ENCODE data around the gene RAB41. TPM values are rescaled to one million over a fixed set of nuclear protein-coding genes. Genes with fewer than 3 reads are reported as not detected.

Gene RAB41
- not detected in 2 replicates for total RNA-seq

DNA sequence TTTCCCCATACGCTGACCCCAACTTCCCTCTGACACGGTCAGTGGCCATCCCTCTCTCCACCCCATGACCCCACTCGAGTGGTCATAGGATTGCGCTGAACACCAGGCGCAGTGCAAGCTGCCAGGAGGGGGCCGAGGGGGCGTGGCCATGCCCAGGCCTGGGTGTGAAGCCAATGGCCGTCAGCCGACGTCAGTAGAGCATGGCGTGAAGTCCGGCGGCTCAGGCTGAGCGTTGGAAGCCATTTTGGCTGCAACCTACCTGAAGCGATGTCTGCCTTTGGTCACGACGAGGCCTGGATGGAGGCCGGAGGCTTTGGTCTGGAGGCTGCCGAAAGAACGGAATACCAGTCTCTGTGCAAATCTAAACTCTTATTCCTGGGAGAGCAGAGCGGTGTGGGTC is at the start of gene RAB41:
RAB41 (plus strand) TSS at position 222 of the 400 bp plus-strand sequence; CDS start at position 268, 46 bp downstream.

DNA sequence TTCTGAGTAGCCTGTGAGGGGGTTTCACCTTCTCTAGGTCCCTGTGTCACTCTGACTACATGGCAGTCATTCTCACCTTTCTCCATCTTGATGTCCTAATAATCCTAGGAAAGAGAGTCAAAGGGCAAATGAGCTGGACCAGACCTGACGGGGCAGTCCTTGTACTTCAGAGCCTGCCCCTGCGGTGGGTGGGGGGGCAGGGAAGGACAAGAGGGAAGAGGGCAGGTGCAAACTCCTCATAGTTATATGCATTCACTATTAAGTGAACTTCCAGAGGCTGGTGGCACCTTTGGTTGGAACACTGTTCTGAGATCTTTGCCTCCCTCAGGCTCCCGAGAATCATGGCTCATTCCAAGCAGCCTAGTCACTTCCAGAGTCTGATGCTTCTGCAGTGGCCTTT is 47.6 kb upstream of the RAB41 start, which contains the start of gene AWAT1:
AWAT1 (plus strand) TSS at position 301 of the 400 bp plus-strand sequence; CDS start at position 342, 41 bp downstream.

DNA sequence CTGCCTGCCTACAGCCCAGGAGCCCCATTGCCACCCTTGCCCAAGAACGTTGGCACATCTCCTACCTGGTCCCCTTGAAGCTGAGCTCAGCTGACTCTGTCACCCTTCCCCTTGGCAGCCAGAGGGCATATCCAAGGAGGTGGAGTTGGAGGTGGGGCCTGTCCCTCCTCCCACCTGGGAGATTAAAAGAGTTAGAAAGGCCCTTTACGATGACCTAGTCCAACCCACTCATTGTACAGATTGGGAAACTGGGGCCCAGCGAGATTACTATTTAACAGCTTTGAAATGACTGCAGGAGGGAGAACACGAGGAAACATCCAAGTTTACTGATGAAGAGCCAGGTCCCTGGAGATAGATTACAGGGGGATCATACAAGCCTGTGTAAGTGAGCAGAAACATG is 21.9 kb upstream of the RAB41 start, which contains the start of gene P2RY4:
P2RY4 (minus strand) TSS at position 101 of the 400 bp plus-strand sequence. CDS start 580 bp downstream, outside the sequence.

DNA sequence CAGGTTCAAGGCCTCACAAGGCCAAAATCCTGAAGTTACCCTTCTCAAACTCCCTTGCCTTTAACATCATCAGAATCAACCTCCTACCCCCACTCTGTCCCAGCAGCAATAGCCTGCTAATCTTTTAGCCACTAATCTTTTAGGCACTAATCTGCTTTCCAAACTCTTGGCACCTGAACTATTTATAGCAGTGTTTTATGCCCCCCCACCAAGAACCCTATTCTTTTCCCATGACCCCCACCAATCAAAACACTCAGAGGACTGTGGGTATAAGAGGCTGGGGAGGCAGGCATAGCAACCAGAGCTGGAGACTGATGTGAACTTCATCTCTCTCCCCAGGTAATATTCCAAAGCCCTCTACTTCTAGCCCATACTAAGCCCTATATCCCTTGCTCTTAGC is 13.9 kb upstream of the RAB41 start, which contains the start of gene ARR3:
ARR3 (plus strand) TSS at position 301 of the 400 bp plus-strand sequence. CDS start 1,052 bp downstream, outside the sequence.

DNA sequence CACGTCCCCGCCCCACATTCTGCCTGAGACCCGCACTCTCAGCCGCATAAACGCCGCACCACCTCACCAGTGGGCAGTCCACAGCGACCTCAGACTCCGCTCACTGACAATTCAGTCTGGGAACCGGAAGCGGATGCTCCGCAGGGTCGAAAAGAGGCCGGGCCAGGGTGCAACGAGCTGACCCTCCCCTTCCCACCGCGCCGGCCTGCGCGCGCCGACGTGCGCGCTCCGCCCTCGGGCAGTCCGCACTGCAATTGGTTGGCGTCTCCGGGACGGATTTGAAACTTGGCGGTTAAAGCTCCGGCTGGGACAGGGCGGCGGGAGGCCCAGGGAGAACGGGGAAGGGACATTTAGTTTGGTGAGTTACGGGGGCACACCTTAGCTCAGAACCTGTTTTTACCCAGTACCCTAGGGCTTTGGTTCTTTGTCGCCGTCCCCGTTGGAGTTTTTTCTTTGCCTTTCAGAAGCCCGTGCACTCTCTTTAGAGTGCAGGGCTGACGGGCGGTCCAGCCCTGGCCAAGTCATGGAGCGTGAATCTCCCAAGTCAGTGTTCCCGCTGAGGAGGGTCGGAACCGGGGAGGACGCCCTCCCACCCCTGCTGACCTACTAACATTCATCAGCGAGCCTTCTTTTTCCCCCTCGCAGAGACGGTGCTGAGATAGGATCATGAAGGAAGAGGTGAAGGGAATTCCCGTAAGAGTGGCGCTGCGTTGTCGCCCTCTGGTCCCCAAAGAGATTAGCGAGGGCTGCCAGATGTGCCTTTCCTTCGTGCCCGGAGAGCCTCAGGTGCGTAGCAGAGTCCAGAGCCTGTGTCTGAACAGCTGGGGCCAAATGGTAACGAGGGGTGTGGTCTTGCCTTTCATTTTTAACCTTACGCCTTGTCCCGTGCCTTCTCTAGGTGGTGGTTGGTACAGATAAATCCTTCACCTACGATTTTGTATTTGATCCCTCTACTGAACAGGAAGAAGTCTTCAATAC is 8.1 kb downstream of the RAB41 start, which contains the start of the genes KIF4A and PDZD11:
KIF4A (plus strand) TSS at position 312 of the 978 bp plus-strand sequence; CDS start at position 667, 355 bp downstream.
PDZD11 (minus strand) TSS at position 135 of the 978 bp plus-strand sequence. CDS start 586 bp downstream, outside the sequence.

Other genes with a start within 250 kb of the RAB41 start
- gene AWAT2, start 232.2 kb upstream of the RAB41 start, total RNA-seq = not detected in 2 replicates
- not detected in 2 replicates for gene OTUD6A, start 219.7 kb upstream of the RAB41 start, total RNA-seq
- gene IGBP1, start 148.7 kb upstream of the RAB41 start, total RNA-seq = 56.8 and 92.4 TPM in 2 replicates
- not detected in 2 replicates for gene DGAT2L6, start 104.7 kb upstream of the RAB41 start, total RNA-seq
- not detected in 2 replicates for gene AWAT1, start 47.5 kb upstream of the RAB41 start, total RNA-seq
- 0.13 TPM in 1 of 2 replicates, not detected in the other for gene P2RY4, start 22.0 kb upstream of the RAB41 start, total RNA-seq
- not detected in 2 replicates for gene ARR3, start 13.8 kb upstream of the RAB41 start, total RNA-seq
- 45.1 and 67.9 TPM in 2 replicates for gene PDZD11, start 7.8 kb downstream of the RAB41 start, total RNA-seq
- 6.8 and 11.5 TPM in 2 replicates for gene KIF4A, start 7.9 kb downstream of the RAB41 start, total RNA-seq
- gene GDPD2, start 141.1 kb downstream of the RAB41 start, total RNA-seq = not detected in 2 replicates
- gene DLG3, start 162.7 kb downstream of the RAB41 start, total RNA-seq = 14.7 and 26.3 TPM in 2 replicates

Data from epithelial cell of alveolus of lung (primary cell).